ENCODE results near the gene DUSP18.
"Not testable (repeated sequence)": the region's sequence is repeated elsewhere in the genome, so short reads cannot be mapped to it uniquely, and the experiment has no call there.

The DUSP18 gene

GRCh38 chr22:30640361-30640760, 27.3 kb downstream of the DUSP18 start:
- DNase-seq, result no peak
- ATAC-seq, result no peak

- DNase-seq, result no peak
- ATAC-seq, result no peak
These were observed 30.0 kb downstream of the DUSP18 start for GRCh38 chr22:30637701-30638114.

DNA sequence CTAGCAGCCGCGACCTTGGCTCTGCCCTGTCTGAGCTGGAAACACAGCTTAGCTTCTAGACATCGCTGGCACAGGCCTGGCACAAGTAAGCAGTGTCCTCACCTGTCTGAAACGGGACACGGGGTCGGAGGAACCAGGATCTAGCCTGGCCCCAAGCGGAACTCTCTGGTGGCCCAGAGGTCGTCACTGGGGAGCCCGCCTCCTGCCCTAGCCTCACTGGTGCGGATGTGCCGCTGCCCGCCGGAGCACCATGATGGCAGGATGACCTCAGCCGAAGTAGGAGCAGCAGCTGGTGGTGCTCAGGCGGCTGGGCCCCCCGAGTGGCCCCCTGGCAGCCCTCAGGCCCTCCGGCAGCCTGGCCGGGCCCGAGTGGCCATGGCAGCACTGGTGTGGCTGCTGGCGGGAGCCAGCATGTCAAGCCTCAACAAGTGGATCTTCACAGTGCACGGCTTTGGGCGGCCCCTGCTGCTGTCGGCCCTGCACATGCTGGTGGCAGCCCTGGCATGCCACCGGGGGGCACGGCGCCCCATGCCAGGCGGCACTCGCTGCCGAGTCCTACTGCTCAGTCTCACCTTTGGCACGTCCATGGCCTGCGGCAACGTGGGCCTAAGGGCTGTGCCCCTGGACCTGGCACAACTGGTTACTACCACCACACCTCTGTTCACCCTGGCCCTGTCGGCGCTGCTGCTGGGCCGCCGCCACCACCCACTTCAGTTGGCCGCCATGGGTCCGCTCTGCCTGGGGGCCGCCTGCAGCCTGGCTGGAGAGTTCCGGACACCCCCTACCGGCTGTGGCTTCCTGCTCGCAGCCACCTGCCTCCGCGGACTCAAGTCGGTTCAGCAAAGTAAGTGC, 31.2 kb downstream of the DUSP18 start:
- peak; percentile 24 for DNase-seq
- ATAC-seq, result no peak

DNA sequence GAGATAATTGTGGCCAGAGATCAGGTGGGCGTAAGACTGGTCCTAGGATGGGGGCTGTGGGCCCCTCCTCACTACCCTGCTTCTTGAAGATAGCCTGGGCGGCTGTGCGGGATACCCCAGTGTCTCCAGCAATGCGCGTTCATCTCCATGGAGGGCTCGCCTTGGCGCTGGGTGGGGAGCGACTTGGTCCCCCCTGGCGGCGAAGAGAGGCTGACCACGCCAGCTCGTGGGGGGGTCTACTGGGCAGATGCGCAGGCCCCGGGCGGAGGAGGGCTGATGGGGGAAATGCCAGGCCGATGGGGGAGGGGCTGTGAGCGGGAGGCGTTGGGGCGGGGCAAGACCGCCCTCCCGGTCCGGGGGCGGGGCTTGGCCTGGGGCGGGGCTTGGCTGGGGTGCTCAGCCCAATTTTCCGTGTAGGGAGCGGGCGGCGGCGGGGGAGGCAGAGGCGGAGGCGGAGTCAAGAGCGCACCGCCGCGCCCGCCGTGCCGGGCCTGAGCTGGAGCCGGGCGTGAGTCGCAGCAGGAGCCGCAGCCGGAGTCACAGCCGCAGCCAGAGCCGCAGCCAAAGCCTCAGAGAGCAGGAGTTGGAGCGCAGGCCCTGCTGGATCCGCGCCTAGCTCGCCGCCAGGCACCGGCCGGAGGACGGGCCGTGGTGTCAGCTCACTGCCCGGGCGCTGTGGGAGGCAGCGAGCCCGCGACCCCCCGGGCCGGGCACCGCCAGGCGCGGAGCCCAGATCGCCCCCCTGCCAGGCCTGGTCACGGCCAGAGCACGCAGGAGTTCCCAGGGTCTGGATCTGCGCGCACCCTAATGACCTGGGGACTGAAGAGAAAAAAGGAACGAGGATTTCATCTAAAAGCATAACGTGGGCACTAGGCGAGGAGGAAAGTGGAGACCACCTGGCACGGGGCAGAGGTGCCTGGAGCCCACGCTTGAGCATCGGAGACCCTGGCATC, 32.1 kb downstream of the DUSP18 start, which contains the start of gene SLC35E4:
Gene SLC35E4, plus strand, starts transcription at position 509 of the 953 bp plus-strand sequence. CDS start 670 bp downstream, outside the sequence.
- DNase-seq, result peak; percentile 99
- peak; percentile 86 for ATAC-seq

DNA sequence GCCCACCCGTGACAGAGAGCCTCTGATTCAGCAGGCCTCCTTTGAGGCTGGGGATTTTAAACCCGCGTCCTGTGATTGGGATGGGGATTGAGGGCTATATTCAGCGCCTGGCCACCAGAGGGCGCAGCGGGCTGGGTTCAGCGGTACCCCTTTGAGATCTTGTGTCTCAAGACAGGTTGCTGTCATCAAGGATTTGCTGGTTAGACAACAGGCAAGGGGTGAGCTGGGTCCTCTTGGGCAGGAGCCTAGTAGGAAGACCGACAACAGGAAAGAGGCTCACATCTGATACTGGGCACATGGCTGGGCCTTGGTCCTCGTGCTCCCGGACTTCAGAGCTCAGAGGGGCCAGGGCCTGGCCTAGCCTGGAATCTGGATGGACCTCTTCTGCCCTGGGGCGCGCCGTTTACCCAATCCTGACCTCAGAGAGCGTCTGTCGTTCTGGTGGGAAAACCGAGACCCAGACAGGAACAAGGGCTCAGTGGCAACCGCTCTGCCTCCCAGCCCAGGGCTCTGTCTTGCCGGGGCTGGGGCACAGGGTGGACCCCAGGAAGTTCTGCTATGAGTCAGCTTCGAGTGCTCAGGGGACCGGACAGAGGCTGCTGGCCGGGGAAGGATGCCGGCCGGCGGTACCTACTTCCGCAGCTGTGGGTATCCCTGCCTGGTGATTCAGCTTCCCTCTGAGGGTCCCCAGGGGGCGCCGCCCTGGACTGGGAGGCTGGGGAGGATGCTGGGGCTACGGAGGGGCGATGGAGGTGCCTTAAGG, 33.0 kb downstream of the DUSP18 start:
- ATAC-seq (peak; percentile 70), DNase-seq (peak; percentile 93)

DNA sequence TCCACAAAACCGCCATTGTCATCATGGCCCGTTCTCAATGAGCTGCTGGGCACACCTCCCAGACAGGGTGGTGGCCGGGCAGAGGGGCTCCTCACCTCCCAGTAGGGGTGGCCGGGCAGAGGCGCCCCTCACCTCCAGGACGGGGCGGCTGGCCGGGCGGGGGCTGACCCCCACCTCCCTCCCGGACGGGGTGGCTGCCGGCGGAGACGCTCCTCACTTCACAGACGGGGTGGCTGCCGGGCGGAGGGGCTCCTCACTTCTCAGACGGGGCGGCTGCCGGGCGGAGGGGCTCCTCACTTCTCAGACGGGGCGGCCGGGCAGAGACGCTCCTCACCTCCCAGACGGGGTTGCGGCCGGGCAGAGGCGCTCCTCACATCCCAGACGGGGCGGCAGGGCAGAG, 36.2 kb downstream of the DUSP18 start:
- ATAC-seq, DNase-seq: not testable (repeated sequence)

DNA sequence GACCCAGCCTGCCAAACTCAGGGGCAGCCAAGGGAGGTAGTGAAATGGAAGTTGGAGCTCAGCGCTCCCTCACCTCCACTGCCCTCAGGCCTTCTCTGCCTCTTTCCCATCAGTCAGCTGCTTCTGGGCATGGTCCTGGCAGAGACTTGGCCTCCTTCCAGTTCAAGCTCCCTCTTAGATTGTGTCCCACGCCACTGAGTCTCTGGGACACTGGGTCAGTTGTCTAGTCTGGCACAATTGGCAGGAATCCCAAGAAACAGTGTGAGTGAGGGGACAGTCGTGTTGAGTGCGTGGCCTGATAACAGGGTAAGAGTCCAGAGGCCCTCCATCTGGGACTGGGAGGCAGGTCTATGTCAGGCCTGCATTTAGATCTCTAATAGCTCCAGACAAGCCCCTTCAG, 39.2 kb downstream of the DUSP18 start:
- no peak for DNase-seq
- ATAC-seq, result no peak

DNA sequence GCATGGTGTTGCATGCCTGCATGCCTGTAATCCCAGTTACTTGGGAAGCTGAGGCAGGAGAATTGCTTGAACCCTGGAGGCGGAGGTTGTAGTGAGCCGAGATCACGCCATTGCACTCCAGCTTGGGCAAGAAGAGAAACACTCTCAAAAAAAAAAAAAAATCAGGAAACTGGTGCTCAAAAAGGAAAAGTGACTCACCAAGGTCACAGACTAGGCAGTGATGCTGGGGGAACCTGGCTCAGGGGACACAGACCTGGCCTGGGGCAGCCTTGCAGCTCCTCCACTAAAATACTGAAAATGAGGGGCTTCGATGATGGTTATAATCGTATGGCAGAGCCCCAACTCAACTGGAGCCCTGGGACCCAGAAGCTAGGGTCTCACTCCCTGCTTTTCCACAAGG, 40.2 kb downstream of the DUSP18 start:
- DNase-seq (no peak), ATAC-seq (no peak)

- ATAC-seq, result peak; percentile 34
- no peak for DNase-seq
These were observed 41.3 kb downstream of the DUSP18 start for GRCh38 chr22:30626413-30626812.

GRCh38 chr22:30619909-30620308, 47.8 kb downstream of the DUSP18 start:
- not testable (repeated sequence) for ATAC-seq, DNase-seq

DNA sequence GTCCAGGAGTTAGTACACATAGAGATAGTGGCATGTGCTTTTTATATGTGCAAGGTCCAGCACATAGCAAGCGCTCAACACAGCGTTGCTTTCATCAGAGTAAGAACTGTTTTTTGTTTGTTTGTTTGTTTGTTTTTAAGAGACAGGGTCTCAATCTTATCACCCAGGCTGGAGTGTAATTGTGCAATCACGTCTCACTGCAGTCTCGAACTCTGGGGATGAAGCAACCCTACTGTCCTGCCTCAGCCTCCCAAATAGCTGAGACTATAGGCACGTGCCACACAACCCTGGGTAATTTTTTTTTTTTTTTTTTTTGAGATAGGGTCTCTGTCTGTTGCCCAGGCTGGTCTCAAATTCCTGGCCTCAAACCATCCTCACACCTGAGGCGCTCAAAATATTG, 49.9 kb downstream of the DUSP18 start:
- ATAC-seq (no peak), DNase-seq (no peak)

GRCh38 chr22:30615543-30615954, 52.1 kb downstream of the DUSP18 start:
- ATAC-seq, result no peak
- DNase-seq, result no peak

DNA sequence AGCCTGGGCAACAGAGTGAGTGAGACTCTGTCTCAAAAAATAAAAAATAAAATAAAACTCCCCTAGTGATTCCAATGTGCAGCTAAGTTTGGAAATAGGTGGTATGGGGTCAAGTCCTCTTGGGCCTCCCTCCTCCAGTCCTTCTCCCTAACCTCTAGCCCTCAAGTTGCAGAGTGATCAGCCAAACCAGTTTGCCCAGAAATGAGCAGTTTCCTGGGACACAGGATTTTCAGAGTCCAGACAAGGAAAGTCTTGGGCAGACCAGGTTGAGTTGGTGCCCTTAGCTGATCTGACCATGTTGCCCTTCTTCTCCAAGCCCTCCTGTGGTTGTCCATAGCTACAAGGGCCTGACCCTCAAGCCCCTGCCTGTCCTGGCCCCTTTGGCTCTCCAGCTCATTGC, 52.8 kb downstream of the DUSP18 start:
- DNase-seq (no peak), ATAC-seq (no peak)

DNA sequence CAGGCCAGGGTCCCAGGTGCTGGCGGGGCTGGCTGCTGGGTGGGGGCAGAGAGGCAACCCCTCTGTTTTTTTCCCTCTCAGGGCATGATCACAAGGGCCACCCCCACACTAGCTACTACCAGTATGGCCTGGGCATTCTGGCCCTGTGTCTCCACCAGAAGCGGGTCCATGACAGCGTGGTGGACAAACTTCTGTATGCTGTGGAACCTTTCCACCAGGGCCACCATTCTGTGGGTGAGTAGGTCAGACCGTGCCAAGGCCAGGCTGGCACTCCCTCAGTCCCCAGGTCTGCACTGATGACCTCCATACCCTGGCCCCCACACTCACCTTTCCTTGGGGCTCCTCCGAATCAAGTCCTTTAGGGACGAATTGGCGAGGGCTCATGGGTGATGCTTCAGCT, 53.4 kb downstream of the DUSP18 start:
- no peak for ATAC-seq
- DNase-seq, result no peak

DNA sequence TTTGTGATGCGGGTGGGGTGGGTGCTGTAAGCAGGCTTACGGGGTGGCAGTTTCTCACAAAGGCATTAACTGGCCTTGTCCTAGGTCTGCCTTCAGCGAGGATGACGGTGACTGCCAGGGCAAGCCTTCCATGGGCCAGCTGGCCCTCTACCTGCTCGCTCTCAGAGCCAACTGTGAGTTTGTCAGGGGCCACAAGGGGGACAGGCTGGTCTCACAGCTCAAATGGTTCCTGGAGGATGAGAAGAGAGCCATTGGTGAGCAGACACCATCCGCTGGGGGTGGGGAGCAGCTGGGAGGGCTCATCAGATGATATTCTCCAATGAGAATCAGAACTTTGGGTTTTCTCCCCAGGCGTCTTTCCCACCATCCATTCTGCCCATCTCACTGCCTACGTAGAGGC, 54.9 kb downstream of the DUSP18 start:
- DNase-seq (no peak), ATAC-seq (no peak)

Data from stimulated activated naive CD8-positive, alpha-beta T cell treated with anti-CD3 and anti-CD28 coated beads, Interleukin-15, Interleukin-2, amounts not matched to agents 100 U/mL and 50 U/mL, for 24 hours (primary cell).